SHP77 (cell line): Measurements from ENCODE around the gene EPS8L1.
A peak's percentile ranks its signal among the peaks of the same experiment; 100 is the strongest.

Experiments
- DNase-seq, 2 experiments: peaks; one replicate each; lab custom pipeline; 2025; lab: John Stamatoyannopoulos, UW

EPS8L1 gene

GRCh38 chr19:55080121-55080967 lies 4.7 kb downstream of the EPS8L1 start:
- DNase-seq: peak; percentile 75 to 88

GRCh38 chr19:55080968-55081769 lies 5.5 kb downstream of the EPS8L1 start:
- peak; percentile 45 for DNase-seq

- DNase-seq: no peak
These were observed 6.0 kb downstream of the EPS8L1 start for GRCh38 chr19:55081770-55082019.

GRCh38 chr19:55082020-55082851 lies 6.6 kb downstream of the EPS8L1 start:
- no peak for DNase-seq

GRCh38 chr19:55083004-55083850 lies 7.6 kb downstream of the EPS8L1 start:
- no peak for DNase-seq

GRCh38 chr19:55084416-55084815 lies 8.7 kb downstream of the EPS8L1 start:
- no peak for DNase-seq

- no peak for DNase-seq
These were observed 10.4 kb downstream of the EPS8L1 start for GRCh38 chr19:55085923-55086715.

GRCh38 chr19:55086730-55087541 lies 11.3 kb downstream of the EPS8L1 start:
- no peak for DNase-seq

GRCh38 chr19:55087542-55087901 lies 11.9 kb downstream of the EPS8L1 start:
- no peak for DNase-seq

- no peak for DNase-seq
These were observed 12.4 kb downstream of the EPS8L1 start for GRCh38 chr19:55088021-55088451.

- DNase-seq: peak; percentile 57 to 73
These were observed 13.1 kb downstream of the EPS8L1 start for GRCh38 chr19:55088543-55089341.

GRCh38 chr19:55089342-55089944 lies 13.8 kb downstream of the EPS8L1 start:
- DNase-seq: no peak

GRCh38 chr19:55090564-55090963 lies 14.9 kb downstream of the EPS8L1 start:
- DNase-seq: no peak

- DNase-seq: no peak
These were observed 15.6 kb downstream of the EPS8L1 start for GRCh38 chr19:55091126-55091910.

GRCh38 chr19:55091955-55092354 lies 16.3 kb downstream of the EPS8L1 start:
- DNase-seq: no peak

- no peak for DNase-seq
These were observed 17.0 kb downstream of the EPS8L1 start for GRCh38 chr19:55092423-55093318.
